ENCODE data around the gene PSMB8. TPM values are rescaled to one million over a fixed set of nuclear protein-coding genes. Genes with fewer than 3 reads are reported as not detected.

Gene PSMB8
- total RNA-seq, 2 donors from 2014 or later = 9.9 to 24.1 TPM

GRCh38 chr6:32844839-32845383 lies 1.1 kb upstream of the PSMB8 start:
- ATAC-seq (no peak), DNase-seq (no peak)
- Histone ChIP-seq H3K27ac (peak overlapping the region; percentile 80 to 93 (median 86)), H3K4me3 (peak overlapping the region in 1 of 2 donors; percentile 39), H3K9me3 (no peaks in the 10 kb centered on the region), H3K27me3 (no peaks in the 10 kb centered on the region), H3K4me1 (peaks cover 13% of the 10 kb centered on the region), H3K36me3 (replicated peaks in 1 of 2; ENCODE audit: insufficient read depth in 1 of 2, low read depth in 2 of 2) (peaks cover 0 to 11% of the 10 kb centered on the region in 2 donors)
- TF ChIP-seq POLR2A (IDR thresholded peaks at IDR 0.05) (peak in 1 of 3 donors; percentile 27), CTCF (IDR thresholded peaks at IDR 0.05) (no peak)
- intact Hi-C loops (cut with DNase I) = no loop called here
- WGBS, 2 donors = 24 to 27% methylated on average over 19 of the region's 19 CpGs

GRCh38 chr6:32843331-32843978 lies 392 bp downstream of the PSMB8 start:
- no peak for ATAC-seq
- WGBS, 2 donors = 5 to 13% methylated on average over 21 to 28 of the region's 28 CpGs
- no peak for DNase-seq

DNA sequence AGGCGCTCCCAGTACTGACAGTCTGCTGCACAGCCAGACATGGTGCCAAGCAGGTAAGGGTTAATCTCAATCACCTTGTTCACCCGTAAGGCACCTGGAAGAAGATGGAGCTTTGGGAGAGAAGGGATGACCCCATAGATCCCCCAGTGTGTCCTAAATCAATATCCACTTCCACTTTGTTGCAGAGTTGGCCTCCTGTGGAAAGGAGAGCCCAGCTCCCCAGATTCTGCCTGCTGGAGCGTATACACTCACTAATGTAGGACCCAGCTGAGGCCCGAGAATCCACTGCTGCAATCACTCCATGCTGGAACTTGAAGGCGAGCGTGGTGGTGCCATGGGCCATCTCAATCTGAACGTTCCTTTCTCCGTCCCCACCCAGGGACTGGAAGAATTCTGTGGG lies 1.2 kb downstream of the PSMB8 start:
- no peak overlapping the region for H3K4me3 ChIP-seq
- H3K36me3 ChIP-seq (replicated peaks in 1 of 2; ENCODE audit: insufficient read depth in 1 of 2, low read depth in 2 of 2) = peaks cover 0 to 5% of the 10 kb centered on the region in 2 donors
- H3K9me3 ChIP-seq = no peaks in the 10 kb centered on the region
- intact Hi-C loops (cut with DNase I) = no loop called here
- WGBS, 2 donors = 85% methylated on average over 8 of the region's 8 CpGs
- H3K4me1 ChIP-seq = peaks cover 20% of the 10 kb centered on the region
- DNase-seq (no peak), ATAC-seq (no peak)
- TF ChIP-seq CTCF (IDR thresholded peaks at IDR 0.05) (no peak), POLR2A (IDR thresholded peaks at IDR 0.05) (no peak)
- H3K27ac ChIP-seq = no peak overlapping the region
- no peaks in the 10 kb centered on the region for H3K27me3 ChIP-seq

More at GRCh38 chr6:32843331-32843978, 392 bp downstream of the PSMB8 start:
- no peak for TF ChIP-seq POLR2A (IDR thresholded peaks at IDR 0.05)
- no peak for TF ChIP-seq CTCF (IDR thresholded peaks at IDR 0.05)
- H3K4me3 ChIP-seq = peak overlapping the region; percentile 39 to 61
- H3K9me3 ChIP-seq = no peaks in the 10 kb centered on the region
- H3K27ac ChIP-seq = peak overlapping the region; percentile 80 to 93 (median 86)
- no peaks in the 10 kb centered on the region for H3K27me3 ChIP-seq
- H3K4me1 ChIP-seq = peaks cover 17% of the 10 kb centered on the region
- intact Hi-C loops (cut with DNase I) = no loop called here
- H3K36me3 ChIP-seq (replicated peaks in 1 of 2; ENCODE audit: insufficient read depth in 1 of 2, low read depth in 2 of 2) = peaks cover 0 to 11% of the 10 kb centered on the region in 2 donors

DNA sequence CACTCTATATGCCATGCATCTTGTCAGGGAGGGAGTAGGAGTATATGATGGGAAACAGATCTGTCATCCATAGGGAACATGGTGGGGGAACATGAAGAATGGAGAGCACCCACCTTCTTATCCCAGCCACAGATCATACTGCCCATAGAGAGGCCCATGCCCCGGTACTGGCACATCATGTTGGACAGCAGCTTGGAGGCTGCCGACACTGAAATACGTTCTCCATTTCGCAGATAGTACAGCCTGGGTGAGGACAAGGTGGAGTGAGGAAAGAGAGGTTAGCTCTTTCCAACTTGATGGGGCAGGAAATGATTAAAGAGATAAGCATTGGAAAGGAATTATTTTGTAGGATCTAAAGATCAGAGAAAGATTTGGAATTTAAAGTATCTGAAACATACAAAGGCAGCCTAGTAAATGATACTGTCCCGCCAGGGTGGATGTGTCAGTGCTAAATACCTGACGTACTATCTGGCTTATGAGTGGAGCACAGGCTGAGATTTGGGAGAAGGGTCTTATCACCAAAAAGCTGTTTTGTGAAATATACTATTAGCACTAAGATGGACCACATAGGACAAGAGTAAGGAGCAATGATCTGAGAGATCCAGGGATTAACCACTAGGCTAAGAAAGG lies 1.7 kb downstream of the PSMB8 start:
- WGBS, 2 donors = 89 to 92% methylated on average over 6 of the region's 6 CpGs
- H3K27me3 ChIP-seq = no peaks in the 10 kb centered on the region
- peaks cover 0 to 2% of the 10 kb centered on the region in 2 donors for H3K36me3 ChIP-seq (replicated peaks in 1 of 2; ENCODE audit: insufficient read depth in 1 of 2, low read depth in 2 of 2)
- peaks cover 25% of the 10 kb centered on the region for H3K4me1 ChIP-seq
- ATAC-seq (no peak), DNase-seq (no peak)
- H3K27ac ChIP-seq = no peak overlapping the region
- intact Hi-C loops (cut with DNase I) = no loop called here
- H3K4me3 ChIP-seq = no peak overlapping the region
- H3K9me3 ChIP-seq = no peaks in the 10 kb centered on the region
- TF ChIP-seq CTCF (IDR thresholded peaks at IDR 0.05) (no peak), POLR2A (IDR thresholded peaks at IDR 0.05) (no peak)
